ENCODE results near the gene CCL26. TPM values are rescaled to one million over a fixed set of nuclear protein-coding genes. Genes with fewer than 3 reads are reported as not detected.

CCL26 gene
- total and polyA plus RNA-seq, 10 of the 15 experiments (the other 5 are each of a cell fraction or from before 2014, with no cell fraction given) = not detected

DNA sequence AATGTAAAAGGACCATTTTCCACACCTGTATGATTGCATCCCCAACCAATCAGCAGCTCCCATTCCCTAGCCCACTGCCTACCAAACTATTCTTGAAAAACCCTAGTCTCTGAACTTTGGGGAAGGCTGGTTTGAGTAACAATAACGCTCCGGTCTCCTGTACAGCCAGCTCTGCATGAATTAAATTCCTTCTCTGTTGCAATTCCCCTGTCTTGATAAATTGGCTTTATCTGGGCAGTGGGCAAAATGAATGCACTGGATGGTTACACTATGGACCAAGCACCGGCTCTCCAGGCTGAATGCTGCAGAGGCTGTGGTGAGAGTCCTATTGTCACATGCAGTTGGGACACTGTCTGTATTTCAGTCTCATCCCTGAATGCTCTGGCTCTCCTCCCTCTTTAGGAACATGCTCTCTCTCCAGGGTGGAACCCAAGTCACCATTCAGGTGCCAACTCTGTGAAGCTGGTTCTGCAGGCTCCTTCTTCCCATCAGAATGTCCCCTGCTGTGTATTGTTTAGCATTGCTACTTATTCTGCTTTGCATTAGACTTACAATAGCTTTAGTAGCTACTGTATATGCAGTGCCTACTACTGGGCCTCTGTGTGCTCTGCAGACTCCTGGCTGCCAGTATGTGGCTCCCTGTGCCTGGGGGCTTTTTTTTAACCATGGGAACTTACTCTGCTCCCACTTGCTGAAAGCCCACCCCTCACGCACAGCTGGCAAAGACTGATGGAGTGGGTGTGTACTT is 34.7 kb upstream of the CCL26 start:
- H3K4me3 ChIP-seq = no peak overlapping the region
- ChIA-PET POLR2A (no interaction called here), CTCF (no interaction called here), SMC1A (ENCODE audit: uncharacterized antibody, unreplicated experiment) (no interaction called here), RAD21 (ENCODE audit: unreplicated experiment) (no interaction called here)
- BruUV-seq (replicated peaks) = no TSS peak
- ATAC-seq (no peak), FAIRE-seq (no peak), DNase-seq (ENCODE audit: low read depth, low spot score) (no peak)
- no peaks in the 10 kb centered on the region for H3K79me2 ChIP-seq (ENCODE audit: control insufficient read depth, insufficient read depth, low read length)
- H3K4me2 ChIP-seq (ENCODE audit: control insufficient read depth, insufficient read depth) = no peak overlapping the region
- H2AFZ ChIP-seq (ENCODE audit: control insufficient read depth, low read depth, low read length) = no peak overlapping the region
- in situ Hi-C loops (cut with MboI) = no loop called here
- intact Hi-C loops (cut with micrococcal nuclease; ENCODE audit: unreplicated experiment) = no loop called here
- no peaks in the 10 kb centered on the region for H3K4me1 ChIP-seq (ENCODE audit: control insufficient read depth, insufficient read depth, low read length)
- peaks cover 5% of the 10 kb centered on the region; the same call in 2 of the 3 replicates for H3K9me3 ChIP-seq (replicated peaks; ENCODE audit: control insufficient read depth, insufficient read depth, low read length)
- TF ChIP-seq CBX5 (IDR thresholded peaks at IDR 0.05; ENCODE audit: low read depth) (peak; percentile 66; the same call in 1 of the 2 replicates), CEBPB (IDR thresholded peaks at IDR 0.05; ENCODE audit: borderline replicate concordance in 1 of 2, low read depth in 2 of 2, low read length in 2 of 2) (no peak), NRF1 (conservative IDR thresholded peaks at IDR 0.05; ENCODE audit: low read depth, low read length) (no peak)
- TF ChIP-seq, protein P1, sequence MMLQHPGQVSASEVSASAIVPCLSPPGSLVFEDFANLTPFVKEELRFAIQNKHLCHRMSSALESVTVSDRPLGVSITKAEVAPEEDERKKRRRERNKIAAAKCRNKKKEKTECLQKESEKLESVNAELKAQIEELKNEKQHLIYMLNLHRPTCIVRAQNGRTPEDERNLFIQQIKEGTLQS (IDR thresholded peaks at IDR 0.05; ENCODE audit: borderline replicate concordance, extremely low read depth, low read depth, low read length) = no peak
- no peak overlapping the region for H3K27ac ChIP-seq (ENCODE audit: control insufficient read depth, insufficient read depth)
- no peaks in the 10 kb centered on the region for H3K27me3 ChIP-seq (replicated peaks in 1 of 2; ENCODE audit: control insufficient read depth in 2 of 2, insufficient read depth in 2 of 2, low read length in 1 of 2)
- H3K9ac ChIP-seq (ENCODE audit: control insufficient read depth, insufficient read depth, low read length) = no peak overlapping the region
- WGBS (ENCODE audit: insufficient coverage, insufficient replicate concordance, low lambda C conversion rate, missing lambda C conversion rate) = 83% methylated on average over 4 of the region's 4 CpGs
- no peaks in the 10 kb centered on the region for H3K36me3 ChIP-seq (ENCODE audit: control insufficient read depth in 2 of 2, insufficient read depth in 2 of 2, low read length in 1 of 2)
- no peaks in the 10 kb centered on the region for H4K20me1 ChIP-seq (ENCODE audit: control insufficient read depth, insufficient read depth)

- FAIRE-seq = no peak
- TF ChIP-seq TCF3 (IDR thresholded peaks at IDR 0.05; ENCODE audit: borderline replicate concordance, insufficient read depth, low read depth, low read length) (no peak), E4F1 (IDR thresholded peaks at IDR 0.05; ENCODE audit: borderline replicate concordance, partially characterized antibody) (no peak), SRF (IDR thresholded peaks at IDR 0.05; ENCODE audit: low read depth in 2 of 2, low read length in 2 of 2) (no peak), MXI1 (IDR thresholded peaks at IDR 0.05; ENCODE audit: low read depth, low read length) (no peak), IKZF2 (IDR thresholded peaks at IDR 0.05) (no peak), HDGF (IDR thresholded peaks at IDR 0.05) (no peak), NFYB (IDR thresholded peaks at IDR 0.05; ENCODE audit: insufficient read depth, low read depth, low read length) (no peak), PML (IDR thresholded peaks at IDR 0.05; ENCODE audit: low read length) (no peak), SMC3 (IDR thresholded peaks at IDR 0.05; ENCODE audit: borderline replicate concordance, low read length) (no peak), MEF2B (IDR thresholded peaks at IDR 0.05; ENCODE audit: partially characterized antibody, poor library complexity, severe bottlenecking) (no peak)
- TF ChIP-seq, protein P1 (IDR thresholded peaks at IDR 0.05; ENCODE audit: borderline replicate concordance, extremely low read depth, low read depth, low read length) = no peak
Measured at GRCh38 chr7:75804705-75805104, 32.7 kb upstream of the CCL26 start.

More at GRCh38 chr7:75804705-75805104, 32.7 kb upstream of the CCL26 start:
- DNase-seq (ENCODE audit: low read depth, low spot score) (no peak), ATAC-seq (no peak)
- Histone ChIP-seq H3K27me3 (replicated peaks in 1 of 2; ENCODE audit: control insufficient read depth in 2 of 2, insufficient read depth in 2 of 2, low read length in 1 of 2) (no peaks in the 10 kb centered on the region), H3K9me3 (replicated peaks; ENCODE audit: control insufficient read depth, insufficient read depth, low read length) (peaks cover 5% of the 10 kb centered on the region; the same call in 2 of the 3 replicates), H3K4me3 (no peak overlapping the region), H4K20me1 (ENCODE audit: control insufficient read depth, insufficient read depth) (no peaks in the 10 kb centered on the region), H3K79me2 (ENCODE audit: control insufficient read depth, insufficient read depth, low read length) (no peaks in the 10 kb centered on the region), H3K27ac (ENCODE audit: control insufficient read depth, insufficient read depth) (no peak overlapping the region), H2AFZ (ENCODE audit: control insufficient read depth, low read depth, low read length) (no peak overlapping the region), H3K4me2 (ENCODE audit: control insufficient read depth, insufficient read depth) (no peak overlapping the region), H3K9ac (ENCODE audit: control insufficient read depth, insufficient read depth, low read length) (no peak overlapping the region), H3K4me1 (ENCODE audit: control insufficient read depth, insufficient read depth, low read length) (no peaks in the 10 kb centered on the region), H3K36me3 (ENCODE audit: control insufficient read depth in 2 of 2, insufficient read depth in 2 of 2, low read length in 1 of 2) (no peaks in the 10 kb centered on the region)
- ChIA-PET RAD21 (ENCODE audit: unreplicated experiment) (no interaction called here), CTCF (no interaction called here), SMC1A (ENCODE audit: uncharacterized antibody, unreplicated experiment) (no interaction called here), POLR2A (no interaction called here)
- in situ Hi-C loops (cut with MboI) = no loop called here
- intact Hi-C loops (cut with micrococcal nuclease; ENCODE audit: unreplicated experiment) = no loop called here
- 71% methylated on average over 5 of the region's 5 CpGs for WGBS (ENCODE audit: insufficient coverage, insufficient replicate concordance, low lambda C conversion rate, missing lambda C conversion rate)
- BruUV-seq (replicated peaks) = no TSS peak

Measured in GM12878 (cell line).